ENCODE data around the gene KRT71.

Gene KRT71

DNA sequence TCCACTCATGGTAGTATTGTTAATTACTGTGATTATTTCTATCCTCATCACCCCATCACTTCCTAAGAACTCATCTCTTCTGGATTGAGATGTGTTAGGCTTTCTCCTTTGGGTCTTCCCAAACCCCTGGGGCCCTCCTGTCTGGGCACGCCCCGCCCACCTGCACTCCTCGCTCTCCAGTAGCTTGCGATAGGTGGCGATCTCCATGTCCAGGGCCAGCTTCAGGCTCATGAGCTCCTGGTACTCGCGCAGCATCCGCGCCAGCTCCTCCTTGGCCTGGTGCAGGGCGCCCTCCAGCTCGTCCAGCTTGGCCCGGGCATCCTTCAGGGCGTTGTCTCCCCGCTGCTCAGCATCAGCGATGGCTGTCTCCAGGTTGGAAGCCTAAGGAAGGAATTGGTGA is 6.8 kb downstream of the KRT71 start:
- Histone ChIP-seq H4K20me1 (ENCODE audit: insufficient read depth, low read length) (no peaks in the 10 kb centered on the region), H3K79me2 (ENCODE audit: low read length) (no peaks in the 10 kb centered on the region), H3K9me3 (replicated peaks; ENCODE audit: insufficient read depth, low read length) (no peaks in the 10 kb centered on the region), H2AFZ (ENCODE audit: low read length) (no peak overlapping the region), H3K4me3 (ENCODE audit: low read length) (no peak overlapping the region), H3K36me3 (replicated peaks; ENCODE audit: insufficient read depth, low read length) (no peaks in the 10 kb centered on the region), H3K9ac (ENCODE audit: low read length) (no peak overlapping the region), H3K4me1 (ENCODE audit: low read length) (no peaks in the 10 kb centered on the region), H3K27me3 (replicated peaks; ENCODE audit: insufficient read depth, low read length) (peaks cover 67% of the 10 kb centered on the region), H3K4me2 (ENCODE audit: low read depth, low read length) (no peak overlapping the region), H3K27ac (ENCODE audit: low read length) (no peak overlapping the region), H3K9me2 (replicated peaks; ENCODE audit: insufficient read depth, low read length) (no peaks in the 10 kb centered on the region), H3F3A (ENCODE audit: insufficient read depth, low read length) (no peaks in the 10 kb centered on the region)
- TF ChIP-seq EZH2phosphoT487 (IDR thresholded peaks at IDR 0.05; ENCODE audit: low read length) (no peak), CTCF (IDR thresholded peaks at IDR 0.05; ENCODE audit: low read length) (no peak), EZH2 (optimal IDR thresholded peaks at IDR 0.05; ENCODE audit: low read depth, low read length) (no peak)
- no peak for DNase-seq

GRCh38 chr12:52543985-52544883 is 8.7 kb downstream of the KRT71 start:
- no peak overlapping the region for H3K27ac ChIP-seq (ENCODE audit: low read length)
- no peaks in the 10 kb centered on the region for H3K36me3 ChIP-seq (replicated peaks; ENCODE audit: insufficient read depth, low read length)
- H3K79me2 ChIP-seq (ENCODE audit: low read length): no peaks in the 10 kb centered on the region
- H3K27me3 ChIP-seq (replicated peaks; ENCODE audit: insufficient read depth, low read length): peaks cover 48% of the 10 kb centered on the region
- H4K20me1 ChIP-seq (ENCODE audit: insufficient read depth, low read length): no peaks in the 10 kb centered on the region
- H3K9me2 ChIP-seq (replicated peaks; ENCODE audit: insufficient read depth, low read length): no peaks in the 10 kb centered on the region
- H3K4me3 ChIP-seq (ENCODE audit: low read length): no peak overlapping the region
- no peaks in the 10 kb centered on the region for H3K9me3 ChIP-seq (replicated peaks; ENCODE audit: insufficient read depth, low read length)
- no peaks in the 10 kb centered on the region for H3K4me1 ChIP-seq (ENCODE audit: low read length)
- no peak for DNase-seq
- TF ChIP-seq CTCF (IDR thresholded peaks at IDR 0.05; ENCODE audit: low read length): no peak
- TF ChIP-seq EZH2 (optimal IDR thresholded peaks at IDR 0.05; ENCODE audit: low read depth, low read length): no peak
- no peak for TF ChIP-seq EZH2phosphoT487 (IDR thresholded peaks at IDR 0.05; ENCODE audit: low read length)
- no peak overlapping the region for H2AFZ ChIP-seq (ENCODE audit: low read length)
- H3K9ac ChIP-seq (ENCODE audit: low read length): no peak overlapping the region
- no peaks in the 10 kb centered on the region for H3F3A ChIP-seq (ENCODE audit: insufficient read depth, low read length)
- H3K4me2 ChIP-seq (ENCODE audit: low read depth, low read length): no peak overlapping the region

DNA sequence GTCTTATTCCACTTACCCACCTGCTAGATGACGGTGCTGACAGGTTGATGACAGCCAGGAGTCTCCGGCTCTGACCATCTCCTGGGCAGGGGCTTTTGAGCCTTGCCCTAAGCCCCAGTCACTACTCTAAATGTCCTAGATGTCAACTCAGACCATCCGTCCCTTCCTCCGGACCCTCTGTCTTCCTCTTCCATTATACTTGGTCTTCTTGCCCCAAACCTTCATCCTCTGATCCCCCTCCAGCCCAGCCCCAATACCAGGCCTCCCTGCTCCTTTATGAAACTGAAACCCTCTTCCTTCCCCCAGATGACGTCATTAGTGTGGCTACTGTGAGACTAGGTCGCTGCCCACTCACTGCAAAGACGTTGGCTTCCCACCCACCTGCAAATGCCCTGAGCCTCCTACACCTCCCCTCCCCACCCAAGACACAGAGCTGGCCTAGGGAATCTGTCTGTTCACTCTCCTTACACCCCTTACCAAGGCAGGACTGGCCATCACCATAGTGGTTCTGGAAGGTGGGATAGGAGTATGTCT is 10.1 kb downstream of the KRT71 start:
- Histone ChIP-seq H2AFZ (ENCODE audit: low read length) (no peak overlapping the region), H3K4me2 (ENCODE audit: low read depth, low read length) (no peak overlapping the region), H3K27me3 (replicated peaks; ENCODE audit: insufficient read depth, low read length) (peaks cover 40% of the 10 kb centered on the region), H3K79me2 (ENCODE audit: low read length) (no peaks in the 10 kb centered on the region), H3K4me1 (ENCODE audit: low read length) (no peaks in the 10 kb centered on the region), H3F3A (ENCODE audit: insufficient read depth, low read length) (no peaks in the 10 kb centered on the region), H4K20me1 (ENCODE audit: insufficient read depth, low read length) (no peaks in the 10 kb centered on the region), H3K36me3 (replicated peaks; ENCODE audit: insufficient read depth, low read length) (no peaks in the 10 kb centered on the region), H3K9ac (ENCODE audit: low read length) (no peak overlapping the region), H3K4me3 (ENCODE audit: low read length) (no peak overlapping the region), H3K9me3 (replicated peaks; ENCODE audit: insufficient read depth, low read length) (no peaks in the 10 kb centered on the region), H3K27ac (ENCODE audit: low read length) (no peak overlapping the region), H3K9me2 (replicated peaks; ENCODE audit: insufficient read depth, low read length) (no peaks in the 10 kb centered on the region)
- no peak for DNase-seq
- TF ChIP-seq EZH2 (optimal IDR thresholded peaks at IDR 0.05; ENCODE audit: low read depth, low read length) (no peak), EZH2phosphoT487 (IDR thresholded peaks at IDR 0.05; ENCODE audit: low read length) (no peak), CTCF (IDR thresholded peaks at IDR 0.05; ENCODE audit: low read length) (no peak)
